CD14-positive monocyte (primary cell): Measurements from ENCODE around the gene VMAC. TPM values are rescaled to one million over a fixed set of nuclear protein-coding genes. Genes with fewer than 3 reads are reported as not detected.

Experiments used
- DNase-seq, 3 donors: peaks; one replicate each; pipeline ENCODE4 v3.0.0-alpha.2; 2011 to 2022
- H2AFZ ChIP-seq: 2 replicates; pipeline ENCODE4 v1.6.0; 2012; ENCODE audit warnings: mild to moderate bottlenecking, low read depth, low read length, inconsistent platforms; ENCODE audit not compliant: insufficient read depth, poor library complexity, severe bottlenecking
- H3K27ac ChIP-seq, 2 donors: 1 replicate in 1 of 2; 2 replicates in 1 of 2; pipeline ENCODE4 v1.5.1; 2012 to 2013; ENCODE audit warnings: low read length in 2 of 2, control low read depth in 1 of 2, inconsistent platforms in 1 of 2, low read depth in 1 of 2, mild to moderate bottlenecking in 1 of 2
- H3K27me3 ChIP-seq, 2 donors: one replicate each; pipeline versions ENCODE4 v1.6.0 to v1.6.1; 2011 to 2013; ENCODE audit warnings: low read length in 2 of 2; ENCODE audit not compliant: control insufficient read depth in 2 of 2, insufficient read depth in 2 of 2
- H3K36me3 ChIP-seq, 2 donors: replicated peaks in 1 of 2; 1 replicate in 1 of 2; 2 replicates in 1 of 2; pipeline versions ENCODE4 v1.5.1 to v1.6.1; 2012 to 2013; ENCODE audit warnings: low read length in 2 of 2, control low read depth in 1 of 2, inconsistent platforms in 1 of 2, mild to moderate bottlenecking in 1 of 2; ENCODE audit not compliant: insufficient read depth in 2 of 2, control insufficient read depth in 1 of 2
- H3K4me1 ChIP-seq, 2 donors: 1 replicate in 1 of 2; 2 replicates in 1 of 2; pipeline versions ENCODE4 v1.5.1 to v1.6.1; 2012 to 2013; ENCODE audit warnings: low read length in 2 of 2, control low read depth in 1 of 2, inconsistent platforms in 1 of 2, mild to moderate bottlenecking in 1 of 2, moderate library complexity in 1 of 2; ENCODE audit not compliant: insufficient read depth in 2 of 2, control insufficient read depth in 1 of 2
- H3K4me2 ChIP-seq: replicated peaks from 2 replicates; pipeline ENCODE3; 2012; ENCODE audit warnings: low read length, moderate library complexity, mild to moderate bottlenecking; ENCODE audit not compliant: poor library complexity, severe bottlenecking; ENCODE audit errors: extremely low read depth
- H3K4me3 ChIP-seq, 3 experiments: fragments of 200-600 bp in 1 of 3; sonication (generic) in 1 of 3; replicated peaks in 1 of 3; 1 replicate in 2 of 3; 2 replicates in 1 of 3; pipeline ENCODE4 v1.5.1; 2011 to 2013; ENCODE audit warnings: low read length in 3 of 3, mild to moderate bottlenecking in 3 of 3, control low read depth in 2 of 3, low read depth in 2 of 3, inconsistent platforms in 1 of 3, moderate library complexity in 1 of 3
- H3K79me2 ChIP-seq: 2 replicates; pipeline ENCODE4 v1.6.0; 2012; ENCODE audit warnings: mild to moderate bottlenecking, control low read depth, inconsistent platforms, low read length, moderate library complexity; ENCODE audit not compliant: insufficient read depth
- H3K9ac ChIP-seq: 2 replicates; pipeline ENCODE4 v1.6.0; 2017; ENCODE audit warnings: low read length, mild to moderate bottlenecking; ENCODE audit not compliant: insufficient read depth, poor library complexity, severe bottlenecking
- H3K9me3 ChIP-seq, 2 donors: replicated peaks in 1 of 2; 1 replicate in 1 of 2; 2 replicates in 1 of 2; pipeline versions ENCODE4 v1.5.1 to v1.6.1; 2012 to 2013; ENCODE audit warnings: low read length in 2 of 2, control low read depth in 1 of 2; ENCODE audit not compliant: control insufficient read depth in 1 of 2, insufficient read depth in 1 of 2
- H4K20me1 ChIP-seq: 2 replicates; pipeline ENCODE4 v1.6.0; 2012; ENCODE audit warnings: mild to moderate bottlenecking, low read length, control low read depth, moderate library complexity; ENCODE audit not compliant: insufficient read depth
- H3K27ac Mint-ChIP-seq, 7 donors: one replicate each; pipeline ENCODE4 v1.8.0; 2020; ENCODE audit warnings: mild to moderate bottlenecking in 7 of 7, mixed read lengths in 7 of 7, moderate library complexity in 6 of 7, inconsistent platforms in 2 of 7
- H3K27me3 Mint-ChIP-seq, 3 donors: one replicate each; pipeline ENCODE4 v1.8.0; 2021 to 2022; ENCODE audit warnings: low read depth in 3 of 3, mild to moderate bottlenecking in 3 of 3, mixed read lengths in 3 of 3, moderate library complexity in 3 of 3, inconsistent platforms in 1 of 3
- H3K36me3 Mint-ChIP-seq, 2 donors: one replicate each; pipeline ENCODE4 v1.8.0; 2020; ENCODE audit warnings: mixed read lengths in 2 of 2, inconsistent platforms in 1 of 2, mild to moderate bottlenecking in 1 of 2
- H3K4me1 Mint-ChIP-seq: one replicate; pipeline ENCODE4 v1.8.0; 2020; ENCODE audit warnings: mild to moderate bottlenecking, mixed read lengths
- H3K4me3 Mint-ChIP-seq, 2 donors: one replicate each; pipeline ENCODE4 v1.8.0; 2020; ENCODE audit warnings: mild to moderate bottlenecking in 2 of 2, mixed read lengths in 2 of 2, moderate library complexity in 1 of 2
- H3K9me3 Mint-ChIP-seq, 7 donors: one replicate each; pipeline ENCODE4 v1.8.0; 2020 to 2022; ENCODE audit warnings: mixed read lengths in 7 of 7, mild to moderate bottlenecking in 6 of 7, moderate library complexity in 6 of 7, inconsistent platforms in 2 of 7
- CTCF ChIP-seq: fragments of 200-600 bp; IDR thresholded peaks from one replicate; pipeline ENCODE4 v1.8.0; 2022; ENCODE audit warnings: antibody characterized with exemption, mild to moderate bottlenecking
- WGBS: methylation state at CpG from one replicate; pipeline ENCODE4 v1.1.5; 2013; ENCODE audit warnings: missing lambda C conversion rate; ENCODE audit not compliant: insufficient coverage; 5-methylcytosine and 5-hydroxymethylcytosine counted together
- intact Hi-C, 2 donors: fragments of 100-400 bp; cut with micrococcal nuclease; formaldehyde crosslinking; loops; one replicate each; pipeline versions ENCODE4 v1.15.0 to v1.15.1; 2023
- polyA plus RNA-seq, 3 donors: library from polyadenylated mRNA; depleted of rRNA in 1 of 3; unstranded in 2 of 3; stranded (reverse) in 1 of 3; fragments of 300-500 nt in 2 of 3; fragments of >200 nt in 1 of 3; fragmentation: Illumina TruSeq in 2 of 3; gene quantifications; 1 replicate in 2 of 3; 2 replicates in 1 of 3; pipeline ENCODE4 v1.2.3, GENCODE V29; 2012 to 2021

VMAC gene
- polyA plus RNA-seq, 3 donors = 3.1 to 13.0 (median 4.3) TPM

- DNase-seq = no peak
- Histone ChIP-seq H3K27ac (no peak overlapping the region), H3K4me1 (no peaks in the 10 kb centered on the region), H3K79me2 (no peaks in the 10 kb centered on the region), H3K36me3 (peaks cover 81 to 87% of the 10 kb centered on the region in 2 donors), H3K9ac (no peak overlapping the region), H3K9me3 (no peaks in the 10 kb centered on the region), H4K20me1 (no peaks in the 10 kb centered on the region), H3K27me3 (no peaks in the 10 kb centered on the region), H3K4me3 (no peak overlapping the region), H2AFZ (no peak overlapping the region), H3K4me2 (no peak overlapping the region)
- over 99% methylated on average over 16 of the region's 20 CpGs for WGBS
- no peaks in the 10 kb centered on the region for H3K9me3 Mint-ChIP-seq
- no peaks in the 10 kb centered on the region for H3K4me1 Mint-ChIP-seq
- H3K36me3 Mint-ChIP-seq = peaks cover 63 to 79% of the 10 kb centered on the region in 2 donors
- no peak overlapping the region for H3K4me3 Mint-ChIP-seq
- peak overlapping the region in 1 of 7 donors; percentile 61 for H3K27ac Mint-ChIP-seq
- H3K27me3 Mint-ChIP-seq = peaks cover 0 to 2% (median 0%) of the 10 kb centered on the region in 3 donors
- TF ChIP-seq CTCF = no peak
- intact Hi-C loops = no loop called here
Observed at GRCh38 chr19:5918463-5919079, 13.9 kb downstream of the VMAC start.

- whole genome bisulfite sequencing = 95% methylated on average over 19 of the region's 21 CpGs
- H3K27ac Mint-ChIP-seq = peak overlapping the region in 1 of 7 donors; percentile 79
- H3K4me1 Mint-ChIP-seq = no peaks in the 10 kb centered on the region
Observed at GRCh38 chr19:5921516-5922160, 17.0 kb downstream of the VMAC start.

More at GRCh38 chr19:5921516-5922160, 17.0 kb downstream of the VMAC start:
- Mint-ChIP-seq H3K27me3 (peaks cover 0 to 2% (median 0%) of the 10 kb centered on the region in 3 donors), H3K36me3 (peaks cover 81 to 99% of the 10 kb centered on the region in 2 donors), H3K9me3 (no peaks in the 10 kb centered on the region), H3K4me3 (no peak overlapping the region)
- no peak overlapping the region for H3K27ac ChIP-seq
- peaks cover 95 to 99% of the 10 kb centered on the region in 2 donors for H3K36me3 ChIP-seq
- no peak for DNase-seq
- H4K20me1 ChIP-seq = no peaks in the 10 kb centered on the region
- no peak overlapping the region for H3K4me3 ChIP-seq
- H3K9me3 ChIP-seq = no peaks in the 10 kb centered on the region
- H2AFZ ChIP-seq = no peak overlapping the region
- H3K4me2 ChIP-seq = no peak overlapping the region
- no peaks in the 10 kb centered on the region for H3K27me3 ChIP-seq
- no peaks in the 10 kb centered on the region for H3K79me2 ChIP-seq
- no peaks in the 10 kb centered on the region for H3K4me1 ChIP-seq
- no peak overlapping the region for H3K9ac ChIP-seq
- intact Hi-C loops = no loop called here
- no peak for TF ChIP-seq CTCF
